Stromal cell of bone marrow (primary cell): ENCODE results near the gene NDUFA11.
A peak's percentile ranks its signal among the peaks of the same experiment; 100 is the strongest.
"Not testable (repeated sequence)": the region's sequence is repeated elsewhere in the genome, so short reads cannot be mapped to it uniquely, and the experiment has no call there.

Experiments
- DNase-seq: peaks from one replicate; pipeline ENCODE4 v3.0.0-alpha.2; 2012; ENCODE audit warnings: low read depth

Gene NDUFA11

GRCh38 chr19:5857203-5858081, 46.1 kb downstream of the NDUFA11 start:
- DNase-seq = no peak

DNA sequence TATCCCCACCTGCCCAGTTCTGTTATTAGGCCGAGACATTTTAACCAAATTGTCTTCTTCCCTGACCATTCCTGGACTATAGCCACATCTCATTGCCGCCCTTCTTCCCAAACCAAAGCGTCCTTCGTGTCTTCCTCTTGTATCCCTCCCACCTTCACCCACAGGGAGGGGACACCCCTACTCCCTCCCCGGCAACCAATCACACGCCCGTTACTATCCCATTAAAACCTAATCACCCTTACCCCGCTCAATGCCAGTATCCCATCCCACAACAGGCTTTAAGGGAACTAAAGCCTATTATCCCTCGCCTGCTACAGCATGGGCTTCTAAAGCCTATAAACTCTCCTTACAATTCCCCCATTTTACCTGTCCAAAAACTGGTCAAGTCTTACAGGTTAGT, 48.4 kb downstream of the NDUFA11 start:
- not testable (repeated sequence) for DNase-seq

DNA sequence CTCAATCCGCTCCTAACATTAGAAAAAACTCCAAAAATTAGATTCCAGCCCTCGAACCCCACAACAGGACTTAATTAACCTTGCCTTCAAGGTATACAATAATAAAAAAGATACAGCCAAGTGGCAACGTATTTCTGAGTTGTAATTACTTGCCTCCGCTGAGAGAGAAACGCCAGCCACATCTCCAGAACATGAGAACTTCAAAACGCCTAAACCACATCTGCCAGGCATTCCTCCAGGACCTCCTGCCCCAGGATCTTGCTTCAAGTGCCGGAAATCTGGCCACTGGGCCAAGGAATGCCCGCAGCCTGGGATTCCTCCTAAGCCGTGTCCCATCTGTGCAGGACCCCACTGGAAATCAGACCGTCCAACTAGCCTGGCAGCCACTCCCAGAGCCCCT, 49.5 kb downstream of the NDUFA11 start:
- DNase-seq = peak; percentile 2

GRCh38 chr19:5851302-5851701, 52.3 kb downstream of the NDUFA11 start, which contains the start of gene FUT3:
TSS of gene FUT3 (minus strand) at chr19:5851449.
- DNase-seq = no peak

DNA sequence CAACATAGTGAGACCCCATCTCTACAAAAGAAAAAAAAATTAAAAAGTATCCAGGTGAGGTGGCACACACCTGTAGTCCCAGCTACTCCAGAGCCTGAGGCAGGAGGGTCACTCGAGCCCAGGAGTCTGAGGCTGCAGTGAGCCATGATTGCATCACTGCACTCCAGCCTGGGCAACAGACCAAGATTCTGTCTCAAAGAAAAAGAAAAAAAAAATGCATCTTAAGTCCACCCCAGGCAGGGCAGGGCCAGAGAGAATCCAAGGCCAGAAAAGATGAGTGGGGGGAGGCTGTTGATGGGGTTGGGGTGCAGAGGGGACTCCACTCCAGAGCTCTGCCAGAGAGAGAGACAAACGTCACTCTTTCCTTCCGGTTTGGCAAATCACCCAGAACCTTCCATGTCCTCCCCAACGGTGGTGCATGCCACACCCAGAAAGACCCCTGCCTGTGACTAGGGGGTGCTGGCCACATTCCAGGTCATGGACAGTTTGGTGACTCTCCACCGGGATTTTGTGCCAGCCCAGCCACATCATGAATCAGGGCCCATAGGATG, 52.8 kb downstream of the NDUFA11 start:
- DNase-seq = peak; percentile 47

DNA sequence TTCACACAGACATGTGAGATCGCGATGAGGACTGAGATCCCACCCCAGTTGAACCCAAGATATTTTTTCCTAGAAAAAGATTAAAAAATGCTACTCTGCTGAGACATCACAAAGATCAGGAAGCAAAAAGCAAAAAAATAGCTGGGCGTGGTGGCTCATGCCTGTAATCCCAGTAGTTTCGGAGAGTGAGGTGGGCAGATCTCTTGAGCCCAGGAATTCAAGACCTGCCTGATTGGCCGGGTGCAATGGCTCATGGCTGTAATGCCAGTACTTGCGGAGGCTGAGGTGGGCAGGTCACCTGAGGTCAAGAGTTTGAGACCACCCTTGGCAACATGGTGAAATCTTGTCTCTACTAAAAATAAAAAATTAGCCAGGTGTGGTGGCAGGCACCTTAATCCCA, 53.4 kb downstream of the NDUFA11 start:
- no peak for DNase-seq

DNA sequence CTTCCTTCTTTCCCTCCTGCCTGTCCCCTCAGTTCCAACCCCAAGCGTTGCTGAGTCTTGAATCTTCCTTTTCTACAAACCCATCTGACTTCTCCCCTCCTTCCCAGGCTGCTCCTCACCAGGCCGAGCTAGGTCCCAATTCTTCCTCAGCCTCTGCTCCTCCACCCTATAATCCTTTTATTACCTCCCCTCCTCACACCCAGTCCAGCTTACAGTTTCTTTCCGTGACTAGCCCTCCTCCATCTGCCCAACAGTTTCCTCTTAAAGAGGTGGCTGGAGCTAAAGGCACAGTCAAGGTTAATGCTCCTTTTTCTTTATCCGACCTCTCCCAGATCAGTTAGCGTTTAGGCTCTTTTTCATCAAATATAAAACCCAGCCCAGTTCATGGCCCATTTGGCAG, 55.0 kb downstream of the NDUFA11 start:
- DNase-seq = not testable (repeated sequence)

DNA sequence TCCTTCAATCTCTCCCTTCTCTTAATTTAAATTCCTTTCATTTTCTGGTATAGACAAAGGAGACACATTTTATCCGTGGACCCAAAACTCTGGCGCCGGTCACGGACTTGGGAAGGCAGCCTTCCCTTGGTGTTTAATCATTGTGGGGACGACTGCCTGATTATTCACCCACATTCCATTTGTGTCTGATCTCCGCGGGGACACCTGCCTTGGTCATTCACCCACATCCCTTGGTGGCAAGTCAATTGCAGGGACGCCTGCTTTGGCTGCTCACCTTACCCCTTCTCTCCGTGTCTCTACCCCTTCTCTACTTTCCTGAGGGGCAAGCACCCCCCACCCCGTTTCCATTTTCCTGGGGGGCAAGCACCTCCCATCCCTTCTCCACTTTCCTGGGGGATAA, 55.7 kb downstream of the NDUFA11 start:
- DNase-seq = not testable (repeated sequence)
